Kidney epithelial cell (primary cell): Measurements from ENCODE around the gene MSH3. TPM values are rescaled to one million over a fixed set of nuclear protein-coding genes. Genes with fewer than 3 reads are reported as not detected.

Experiments used
- DNase-seq: peaks from one replicate; pipeline ENCODE4 v3.0.0-alpha.2; 2010; ENCODE audit warnings: low read depth
- H3K27me3 ChIP-seq: 2 replicates; pipeline ENCODE4 v1.6.0; 2011; ENCODE audit warnings: low read length; ENCODE audit not compliant: control insufficient read depth, insufficient read depth
- H3K36me3 ChIP-seq: 2 replicates; pipeline ENCODE4 v1.5.1; 2011; ENCODE audit warnings: low read length; ENCODE audit not compliant: control insufficient read depth, insufficient read depth
- H3K4me3 ChIP-seq: 2 replicates; pipeline ENCODE4 v1.5.1; 2011; ENCODE audit warnings: low read depth, mild to moderate bottlenecking, control low read depth, low read length
- total RNA-seq: library from RNA; depleted of rRNA; stranded (reverse); fragments of >200 nt; gene quantifications from 2 replicates; pipeline ENCODE4 v1.2.3, GENCODE V29; 2015
- TF ChIP-seq, protein P1 (sequence below): IDR thresholded peaks from 2 replicates; pipeline ENCODE4 v1.5.1; 2011; ENCODE audit warnings: mild to moderate bottlenecking, moderate library complexity, low read length, control low read depth, inconsistent platforms; ENCODE audit not compliant: insufficient read depth, poor library complexity, severe bottlenecking

MSH3 gene
- total RNA-seq, 1 donor from 2014 or later: 23.5 TPM

DNA sequence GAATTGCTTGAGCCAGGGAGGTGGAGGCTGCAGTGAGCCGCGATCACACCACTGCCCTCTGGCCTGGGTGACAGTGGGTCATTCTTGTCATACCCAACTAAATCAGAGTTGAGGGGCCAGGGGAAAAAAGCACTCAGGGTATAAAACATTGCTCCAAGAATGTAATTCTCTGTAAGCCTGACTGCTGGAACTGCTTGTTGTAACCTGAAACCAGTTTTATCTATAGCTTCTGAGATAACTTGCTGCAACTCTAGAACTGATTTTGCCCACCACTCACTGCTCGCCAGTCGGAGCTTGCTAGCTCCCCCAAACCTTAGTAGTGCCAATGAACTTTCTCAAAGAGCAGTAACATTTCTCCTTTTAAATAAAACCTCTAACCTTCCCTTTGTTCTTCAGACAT lies 9.6 kb upstream of the MSH3 start:
- no peaks in the 10 kb centered on the region for H3K36me3 ChIP-seq
- DNase-seq: no peak
- TF ChIP-seq, protein P1, sequence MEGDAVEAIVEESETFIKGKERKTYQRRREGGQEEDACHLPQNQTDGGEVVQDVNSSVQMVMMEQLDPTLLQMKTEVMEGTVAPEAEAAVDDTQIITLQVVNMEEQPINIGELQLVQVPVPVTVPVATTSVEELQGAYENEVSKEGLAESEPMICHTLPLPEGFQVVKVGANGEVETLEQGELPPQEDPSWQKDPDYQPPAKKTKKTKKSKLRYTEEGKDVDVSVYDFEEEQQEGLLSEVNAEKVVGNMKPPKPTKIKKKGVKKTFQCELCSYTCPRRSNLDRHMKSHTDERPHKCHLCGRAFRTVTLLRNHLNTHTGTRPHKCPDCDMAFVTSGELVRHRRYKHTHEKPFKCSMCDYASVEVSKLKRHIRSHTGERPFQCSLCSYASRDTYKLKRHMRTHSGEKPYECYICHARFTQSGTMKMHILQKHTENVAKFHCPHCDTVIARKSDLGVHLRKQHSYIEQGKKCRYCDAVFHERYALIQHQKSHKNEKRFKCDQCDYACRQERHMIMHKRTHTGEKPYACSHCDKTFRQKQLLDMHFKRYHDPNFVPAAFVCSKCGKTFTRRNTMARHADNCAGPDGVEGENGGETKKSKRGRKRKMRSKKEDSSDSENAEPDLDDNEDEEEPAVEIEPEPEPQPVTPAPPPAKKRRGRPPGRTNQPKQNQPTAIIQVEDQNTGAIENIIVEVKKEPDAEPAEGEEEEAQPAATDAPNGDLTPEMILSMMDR: no peak

DNA sequence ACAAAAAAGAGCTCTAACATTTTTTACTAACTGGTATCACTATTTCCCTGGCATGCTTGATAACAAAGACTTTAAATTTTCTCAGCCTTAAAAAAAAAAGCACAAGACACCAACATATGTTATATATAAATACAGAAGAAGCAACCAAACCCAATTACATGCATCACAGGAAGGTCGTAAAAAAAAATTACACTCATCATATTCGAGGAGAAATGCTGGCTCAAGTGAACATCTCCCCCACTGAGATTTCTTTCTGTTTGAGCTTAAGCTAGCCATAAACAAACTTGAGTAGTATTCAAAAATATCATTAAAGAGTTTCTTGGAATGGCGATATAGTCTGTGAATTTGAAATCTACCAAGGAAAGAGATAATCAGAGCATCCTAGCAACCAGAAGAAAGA lies 7.5 kb upstream of the MSH3 start:
- Histone ChIP-seq H3K4me3 (no peak overlapping the region), H3K27me3 (no peaks in the 10 kb centered on the region), H3K36me3 (no peaks in the 10 kb centered on the region)
- DNase-seq: no peak
- TF ChIP-seq, protein P1: no peak

More for the DNA sequence above, 9.6 kb upstream of the MSH3 start:
- Histone ChIP-seq H3K27me3 (no peaks in the 10 kb centered on the region), H3K4me3 (no peak overlapping the region)

DNA sequence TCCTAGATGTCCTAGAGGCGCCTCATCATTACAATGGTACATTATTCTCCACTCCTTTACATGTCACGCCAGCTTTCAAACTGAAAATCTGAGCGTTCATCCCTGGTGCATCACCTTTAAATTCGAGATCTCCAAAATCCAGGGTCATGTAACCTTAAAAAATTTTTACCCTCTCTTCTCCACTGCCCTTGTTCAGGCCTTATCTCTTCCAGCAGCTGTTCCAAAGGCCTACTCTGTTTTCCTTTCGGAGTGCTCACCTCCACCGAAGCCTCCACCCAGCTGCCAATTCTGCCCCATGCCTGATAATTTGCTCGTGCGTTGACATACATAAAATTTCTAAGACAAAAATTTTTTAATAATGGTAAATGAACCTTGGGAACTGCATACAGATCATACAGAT lies 950 bp upstream of the MSH3 start:
- DNase-seq: no peak
- Histone ChIP-seq H3K36me3 (no peaks in the 10 kb centered on the region), H3K27me3 (no peaks in the 10 kb centered on the region), H3K4me3 (peak overlapping the region; percentile 86)
- TF ChIP-seq, protein P1: no peak

DNA sequence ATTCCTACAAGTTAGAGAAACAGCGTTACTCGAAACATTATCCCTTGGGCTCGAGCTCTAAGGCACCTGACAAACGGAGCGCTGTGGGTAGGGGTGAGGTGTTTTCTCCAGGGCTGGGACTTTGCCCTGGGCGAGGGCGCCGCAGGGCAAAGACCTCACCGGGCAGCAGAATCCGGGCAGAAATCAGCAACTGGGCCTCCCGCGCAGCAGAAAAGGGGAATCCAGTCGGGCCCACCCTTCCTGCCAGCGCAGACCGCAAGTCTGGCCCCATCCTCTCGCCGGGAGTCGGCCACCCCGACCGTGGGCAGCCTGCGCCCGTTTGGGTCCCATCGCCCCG lies 430 bp upstream of the MSH3 start:
- Histone ChIP-seq H3K4me3 (peak overlapping the region; percentile 86), H3K27me3 (no peaks in the 10 kb centered on the region), H3K36me3 (no peaks in the 10 kb centered on the region)
- TF ChIP-seq, protein P1: no peak
- DNase-seq: no peak

DNA sequence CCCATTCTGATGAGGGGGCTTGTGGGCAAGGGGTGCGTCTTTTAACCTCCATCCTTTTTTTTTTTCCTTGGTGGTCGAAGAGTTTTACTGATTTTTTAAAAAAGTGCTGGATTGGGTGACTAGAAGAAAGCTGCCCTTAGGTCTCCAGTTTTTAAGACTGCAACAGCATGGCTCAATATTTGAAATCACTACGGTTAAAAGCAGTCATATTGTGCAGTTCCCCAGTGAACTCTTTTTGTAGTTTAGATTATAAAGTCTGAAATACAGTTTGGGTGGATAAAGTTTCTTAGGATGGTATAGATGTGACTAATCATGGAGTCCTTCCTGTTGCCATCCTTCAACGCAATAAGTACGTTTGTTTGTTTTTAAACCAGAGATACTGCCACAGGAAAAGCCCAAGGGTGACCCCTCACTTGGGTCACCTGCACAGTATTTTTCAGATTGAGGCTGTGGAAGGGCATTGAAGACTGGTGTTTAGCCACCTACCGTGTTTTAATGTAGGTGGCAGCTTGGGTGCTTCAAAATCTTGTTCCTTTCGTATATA lies 851 bp downstream of the MSH3 start:
- Histone ChIP-seq H3K36me3 (no peaks in the 10 kb centered on the region), H3K27me3 (no peaks in the 10 kb centered on the region), H3K4me3 (peak overlapping the region; percentile 86)
- TF ChIP-seq, protein P1: no peak
- no peak for DNase-seq

DNA sequence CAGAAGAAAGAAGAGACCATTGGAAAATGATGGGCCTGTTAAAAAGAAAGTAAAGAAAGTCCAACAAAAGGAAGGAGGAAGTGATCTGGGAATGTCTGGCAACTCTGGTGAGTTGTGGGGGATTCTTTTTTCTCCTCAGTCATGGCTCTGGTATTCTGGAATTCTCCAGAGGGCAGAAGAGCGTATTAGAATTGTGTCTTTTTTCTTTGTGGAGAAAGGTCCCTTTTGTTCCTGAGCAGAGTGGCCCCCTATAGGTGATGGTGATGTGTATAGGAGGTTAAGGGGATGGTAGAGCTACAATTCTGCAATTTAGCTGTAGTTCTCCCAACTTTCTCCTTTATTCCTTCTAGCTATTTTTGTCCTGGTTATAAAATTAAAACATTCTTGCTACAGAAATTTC lies 2.0 kb downstream of the MSH3 start:
- H3K27me3 ChIP-seq: no peaks in the 10 kb centered on the region
- H3K4me3 ChIP-seq: no peak overlapping the region
- no peak for DNase-seq
- TF ChIP-seq, protein P1: peak; percentile 15
- H3K36me3 ChIP-seq: no peaks in the 10 kb centered on the region
